ENCODE results near the gene CDC73.
"Not testable (repeated sequence)": the region's sequence is repeated elsewhere in the genome, so short reads cannot be mapped to it uniquely, and the experiment has no call there.

The CDC73 gene

GRCh38 chr1:193288548-193289080 is 166.8 kb downstream of the CDC73 start:
- DNase-seq (ENCODE audit: low spot score), result not testable (repeated sequence)

- DNase-seq (ENCODE audit: low spot score), result no peak
Measured at GRCh38 chr1:193293726-193294125, 171.9 kb downstream of the CDC73 start.

GRCh38 chr1:193299038-193299437 is 177.2 kb downstream of the CDC73 start:
- no peak for DNase-seq (ENCODE audit: low spot score)

GRCh38 chr1:193301746-193302145 is 179.9 kb downstream of the CDC73 start:
- no peak for DNase-seq (ENCODE audit: low spot score)

- no peak for DNase-seq (ENCODE audit: low spot score)
Measured at GRCh38 chr1:193303849-193304248, 182.0 kb downstream of the CDC73 start.
